ENCODE results near the gene RBFOX1.

RBFOX1 gene

DNA sequence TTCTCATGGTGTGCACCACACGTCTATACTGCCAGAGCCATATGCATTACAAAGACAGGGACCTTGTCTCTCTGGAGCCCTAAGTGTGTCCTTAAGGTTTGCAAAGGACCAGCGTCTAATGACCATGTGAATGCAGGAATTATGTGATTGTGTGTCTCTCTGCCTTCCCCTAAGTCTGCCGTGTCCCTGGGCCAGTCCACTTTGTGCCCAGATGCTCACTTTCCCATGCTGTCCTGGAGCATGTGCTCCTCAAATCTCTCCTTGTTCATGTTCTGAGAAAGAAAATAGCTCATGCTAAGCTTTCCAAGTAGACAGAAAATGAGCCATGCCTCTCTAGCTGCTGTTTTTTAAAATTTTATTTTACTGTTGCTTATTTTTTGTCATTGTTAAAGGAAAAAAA is 125.5 kb downstream of the RBFOX1 start:
- H2AFZ ChIP-seq (ENCODE audit: low read length): no peak overlapping the region
- H3K27me3 ChIP-seq (ENCODE audit: insufficient read depth, low read length, poor library complexity, severe bottlenecking): no peaks in the 10 kb centered on the region
- no peaks in the 10 kb centered on the region for H4K20me1 ChIP-seq (ENCODE audit: insufficient read depth, low read length, poor library complexity, severe bottlenecking)
- no peaks in the 10 kb centered on the region for H3K4me1 ChIP-seq (ENCODE audit: insufficient read depth, low read length, poor library complexity, severe bottlenecking)
- no peaks in the 10 kb centered on the region for H3K36me3 ChIP-seq (ENCODE audit: insufficient read depth, low read length)
- H3K4me2 ChIP-seq (ENCODE audit: low read depth, low read length, poor library complexity, severe bottlenecking): no peak overlapping the region
- H3K79me2 ChIP-seq (ENCODE audit: insufficient read depth, low read length): no peaks in the 10 kb centered on the region
- H3K9me2 ChIP-seq (replicated peaks; ENCODE audit: low read depth, low read length): no peaks in the 10 kb centered on the region
- TF ChIP-seq, protein P1, sequence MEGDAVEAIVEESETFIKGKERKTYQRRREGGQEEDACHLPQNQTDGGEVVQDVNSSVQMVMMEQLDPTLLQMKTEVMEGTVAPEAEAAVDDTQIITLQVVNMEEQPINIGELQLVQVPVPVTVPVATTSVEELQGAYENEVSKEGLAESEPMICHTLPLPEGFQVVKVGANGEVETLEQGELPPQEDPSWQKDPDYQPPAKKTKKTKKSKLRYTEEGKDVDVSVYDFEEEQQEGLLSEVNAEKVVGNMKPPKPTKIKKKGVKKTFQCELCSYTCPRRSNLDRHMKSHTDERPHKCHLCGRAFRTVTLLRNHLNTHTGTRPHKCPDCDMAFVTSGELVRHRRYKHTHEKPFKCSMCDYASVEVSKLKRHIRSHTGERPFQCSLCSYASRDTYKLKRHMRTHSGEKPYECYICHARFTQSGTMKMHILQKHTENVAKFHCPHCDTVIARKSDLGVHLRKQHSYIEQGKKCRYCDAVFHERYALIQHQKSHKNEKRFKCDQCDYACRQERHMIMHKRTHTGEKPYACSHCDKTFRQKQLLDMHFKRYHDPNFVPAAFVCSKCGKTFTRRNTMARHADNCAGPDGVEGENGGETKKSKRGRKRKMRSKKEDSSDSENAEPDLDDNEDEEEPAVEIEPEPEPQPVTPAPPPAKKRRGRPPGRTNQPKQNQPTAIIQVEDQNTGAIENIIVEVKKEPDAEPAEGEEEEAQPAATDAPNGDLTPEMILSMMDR (conservative IDR thresholded peaks at IDR 0.05; ENCODE audit: low read length): no peak
- no peak for TF ChIP-seq EZH2phosphoT487 (IDR thresholded peaks at IDR 0.05; ENCODE audit: borderline replicate concordance)
- no peaks in the 10 kb centered on the region for H3K9me3 ChIP-seq (ENCODE audit: insufficient read depth, low read depth, low read length)
- H3K4me3 ChIP-seq (ENCODE audit: low read length, poor library complexity, severe bottlenecking): no peak overlapping the region
- H3K9ac ChIP-seq (ENCODE audit: low read depth, low read length, poor library complexity, severe bottlenecking): no peak overlapping the region
- no peaks in the 10 kb centered on the region for H3F3A ChIP-seq (ENCODE audit: low read depth)

DNA sequence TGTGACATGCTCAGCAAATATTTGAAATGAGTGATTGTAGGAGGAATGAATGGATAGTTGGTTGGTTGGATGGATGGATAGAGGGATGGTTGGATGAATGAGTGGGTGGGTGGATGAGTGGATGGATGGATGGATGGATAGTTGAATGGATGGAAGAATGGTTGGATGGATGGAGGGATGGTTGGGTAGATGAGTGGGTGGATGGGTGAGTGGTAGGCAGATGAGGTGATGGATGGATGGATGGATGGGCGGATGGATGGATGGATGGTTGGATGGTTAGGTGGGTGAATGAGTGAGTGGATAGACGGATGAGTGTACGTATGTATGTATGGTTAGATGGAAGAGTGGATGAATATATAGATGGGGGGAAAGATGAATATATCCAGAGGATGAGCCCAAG is 137.7 kb downstream of the RBFOX1 start:
- H3K36me3 ChIP-seq (ENCODE audit: insufficient read depth, low read length): no peaks in the 10 kb centered on the region
- H3K4me1 ChIP-seq (ENCODE audit: insufficient read depth, low read length, poor library complexity, severe bottlenecking): no peaks in the 10 kb centered on the region
- H3K79me2 ChIP-seq (ENCODE audit: insufficient read depth, low read length): no peaks in the 10 kb centered on the region
- no peaks in the 10 kb centered on the region for H3K27me3 ChIP-seq (ENCODE audit: insufficient read depth, low read length, poor library complexity, severe bottlenecking)
- no peaks in the 10 kb centered on the region for H3K9me2 ChIP-seq (replicated peaks; ENCODE audit: low read depth, low read length)
- H3K9ac ChIP-seq (ENCODE audit: low read depth, low read length, poor library complexity, severe bottlenecking): no peak overlapping the region
- H3K4me3 ChIP-seq (ENCODE audit: low read length, poor library complexity, severe bottlenecking): no peak overlapping the region
- H3K4me2 ChIP-seq (ENCODE audit: low read depth, low read length, poor library complexity, severe bottlenecking): no peak overlapping the region
- TF ChIP-seq, protein P1 (conservative IDR thresholded peaks at IDR 0.05; ENCODE audit: low read length): no peak
- H3K9me3 ChIP-seq (ENCODE audit: insufficient read depth, low read depth, low read length): no peaks in the 10 kb centered on the region
- H2AFZ ChIP-seq (ENCODE audit: low read length): no peak overlapping the region
- H3F3A ChIP-seq (ENCODE audit: low read depth): no peaks in the 10 kb centered on the region
- no peaks in the 10 kb centered on the region for H4K20me1 ChIP-seq (ENCODE audit: insufficient read depth, low read length, poor library complexity, severe bottlenecking)

DNA sequence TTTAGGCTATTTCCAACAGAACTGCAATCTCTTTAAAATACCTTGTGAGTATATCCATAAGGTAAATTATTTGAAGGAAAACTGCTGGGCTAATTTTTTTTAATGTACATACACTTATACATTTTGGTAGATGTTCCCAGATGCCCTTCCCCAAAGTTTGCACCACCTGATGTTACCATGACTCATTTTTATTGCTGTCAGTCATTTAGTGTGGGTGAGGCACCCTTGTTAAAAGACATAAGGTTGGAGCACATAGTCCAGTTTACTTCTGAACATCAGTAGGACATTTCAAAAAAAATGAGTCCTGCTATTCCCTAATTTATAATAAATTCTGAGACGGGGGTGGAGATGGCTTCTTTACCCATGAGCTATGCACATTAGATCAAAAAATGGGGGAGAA is 138.6 kb downstream of the RBFOX1 start:
- Histone ChIP-seq H3K4me1 (ENCODE audit: insufficient read depth, low read length, poor library complexity, severe bottlenecking) (no peaks in the 10 kb centered on the region), H3K9ac (ENCODE audit: low read depth, low read length, poor library complexity, severe bottlenecking) (no peak overlapping the region), H3K4me3 (ENCODE audit: low read length, poor library complexity, severe bottlenecking) (no peak overlapping the region), H3K9me3 (ENCODE audit: insufficient read depth, low read depth, low read length) (no peaks in the 10 kb centered on the region), H3K36me3 (ENCODE audit: insufficient read depth, low read length) (no peaks in the 10 kb centered on the region), H3F3A (ENCODE audit: low read depth) (no peaks in the 10 kb centered on the region), H3K79me2 (ENCODE audit: insufficient read depth, low read length) (no peaks in the 10 kb centered on the region), H2AFZ (ENCODE audit: low read length) (no peak overlapping the region), H3K27me3 (ENCODE audit: insufficient read depth, low read length, poor library complexity, severe bottlenecking) (no peaks in the 10 kb centered on the region), H3K4me2 (ENCODE audit: low read depth, low read length, poor library complexity, severe bottlenecking) (no peak overlapping the region), H4K20me1 (ENCODE audit: insufficient read depth, low read length, poor library complexity, severe bottlenecking) (no peaks in the 10 kb centered on the region), H3K9me2 (replicated peaks; ENCODE audit: low read depth, low read length) (no peaks in the 10 kb centered on the region)
- TF ChIP-seq, protein P1 (conservative IDR thresholded peaks at IDR 0.05; ENCODE audit: low read length): no peak
- no peak for TF ChIP-seq EZH2phosphoT487 (IDR thresholded peaks at IDR 0.05; ENCODE audit: borderline replicate concordance)
